Skin epidermis (tissue), 12 donors: ENCODE results near the gene GGCT.
A peak's percentile ranks its signal among the peaks of the same experiment; 100 is the strongest.

Experiments
- H3K27ac ChIP-seq, 21 experiments: fragments of 200-600 bp; sonication (generic) in 11 of 21; one replicate each; pipeline ENCODE4 v1.5.0; 2020; ENCODE audit warnings: mild to moderate bottlenecking in 3 of 21, inconsistent platforms in 2 of 21, moderate library complexity in 2 of 21
- H3K4me3 ChIP-seq, 7 experiments: fragments of 200-600 bp; sonication (generic) in 2 of 7; one replicate each; pipeline ENCODE4 v1.5.0; 2020; ENCODE audit warnings: inconsistent platforms in 2 of 7, mild to moderate bottlenecking in 2 of 7, moderate library complexity in 1 of 7

Gene GGCT

DNA sequence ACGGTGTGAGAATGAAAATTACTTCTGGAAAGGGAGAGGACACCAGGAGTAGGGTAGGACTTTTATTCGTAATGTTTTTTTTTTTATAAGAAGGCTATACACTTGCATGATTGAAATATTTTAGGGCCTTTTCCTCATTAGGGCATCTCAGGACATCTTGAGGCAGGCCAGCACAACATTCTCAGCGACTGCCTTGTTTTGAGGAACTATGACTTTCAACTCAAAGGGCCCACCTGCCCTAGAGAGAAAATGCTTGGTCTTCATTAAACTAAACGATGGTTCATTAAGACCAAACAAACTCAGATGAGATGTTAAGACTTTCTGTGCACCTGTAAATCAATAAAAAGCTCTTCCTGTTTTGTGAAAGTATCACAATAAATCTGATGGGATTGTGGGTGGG is 37.4 kb downstream of the GGCT start:
- peak overlapping the region in 5 of 21 experiments; percentile 12 to 83 (median 59) for H3K27ac ChIP-seq
- no peak overlapping the region for H3K4me3 ChIP-seq

DNA sequence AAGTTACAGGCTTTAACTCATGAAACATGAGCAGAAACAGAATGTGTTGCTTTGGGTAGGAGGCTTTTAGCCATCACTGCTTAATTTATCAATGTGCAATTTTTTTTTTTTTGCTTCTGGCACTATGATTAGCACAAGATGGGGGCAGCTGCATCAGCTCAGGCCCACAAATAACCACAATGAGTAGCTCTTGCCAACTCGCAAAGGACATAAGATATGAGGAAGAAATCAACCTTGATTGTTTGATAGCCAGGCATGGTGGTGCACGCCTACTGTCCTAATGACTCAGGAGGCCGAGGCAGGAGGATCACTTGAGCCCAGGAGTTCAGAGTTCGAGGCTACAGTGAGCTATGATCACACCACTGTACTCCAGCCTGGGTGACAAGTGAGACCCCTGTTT is 38.4 kb downstream of the GGCT start:
- Histone ChIP-seq H3K4me3 (no peak overlapping the region), H3K27ac (peak overlapping the region in 16 of 21 experiments; percentile 12 to 83 (median 38))

DNA sequence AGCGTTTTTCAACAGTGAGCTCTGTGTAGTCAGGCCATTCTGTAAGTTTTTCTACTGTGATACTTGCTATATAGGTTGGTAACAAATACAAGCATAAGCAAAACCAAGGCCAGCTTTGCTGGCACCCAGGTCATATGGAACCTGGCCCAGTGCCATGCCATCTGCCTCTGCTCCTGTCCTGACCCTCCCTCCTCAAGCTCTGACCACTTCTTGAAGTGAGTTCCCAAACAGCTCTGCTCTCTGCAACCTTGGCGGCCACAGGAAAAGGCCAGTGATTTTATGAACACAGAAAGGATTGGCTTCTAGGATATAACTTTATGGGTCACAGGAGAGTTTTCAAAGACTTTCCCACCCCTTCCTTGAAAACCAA is 38.8 kb downstream of the GGCT start:
- peak overlapping the region in 18 of 21 experiments; percentile 12 to 83 (median 38) for H3K27ac ChIP-seq
- no peak overlapping the region for H3K4me3 ChIP-seq

DNA sequence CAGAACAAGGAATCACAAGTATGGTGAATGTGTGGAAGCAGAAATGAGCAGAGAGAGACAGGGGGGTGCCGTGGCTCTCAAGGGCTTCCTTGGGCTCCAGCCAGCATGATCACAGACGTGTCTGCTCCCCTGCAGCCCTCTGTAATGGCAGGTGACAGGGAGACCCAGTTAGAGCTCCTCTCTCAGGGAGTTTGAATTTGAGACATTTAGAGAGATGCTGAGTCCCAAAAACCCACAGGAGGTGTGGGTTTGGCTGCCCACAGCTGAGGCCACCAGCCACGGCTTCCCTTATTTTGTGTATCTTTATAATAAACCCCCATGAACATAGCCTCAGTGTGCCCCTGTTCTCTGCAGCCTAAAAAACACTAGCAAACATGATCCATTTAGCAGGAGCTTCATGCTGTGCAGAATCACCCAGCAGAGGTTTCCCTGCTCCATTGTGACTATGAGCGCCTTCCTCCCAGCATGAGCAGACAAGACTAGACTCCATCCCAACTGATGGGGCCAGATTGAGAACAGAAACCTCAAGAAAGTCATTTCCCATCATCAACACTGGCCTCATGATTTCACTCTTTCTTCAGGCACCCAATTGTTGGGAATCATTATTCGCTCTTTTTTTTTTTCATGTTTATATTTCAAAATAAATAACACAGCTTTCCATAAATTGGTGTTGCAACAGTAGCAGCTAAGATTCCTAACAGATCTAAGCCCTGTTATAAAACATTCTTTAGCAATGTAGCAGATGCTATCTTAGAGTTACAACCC is 39.4 kb downstream of the GGCT start:
- no peak overlapping the region for H3K4me3 ChIP-seq
- H3K27ac ChIP-seq, result peak overlapping the region in 17 of 21 experiments; percentile 12 to 83 (median 48)

DNA sequence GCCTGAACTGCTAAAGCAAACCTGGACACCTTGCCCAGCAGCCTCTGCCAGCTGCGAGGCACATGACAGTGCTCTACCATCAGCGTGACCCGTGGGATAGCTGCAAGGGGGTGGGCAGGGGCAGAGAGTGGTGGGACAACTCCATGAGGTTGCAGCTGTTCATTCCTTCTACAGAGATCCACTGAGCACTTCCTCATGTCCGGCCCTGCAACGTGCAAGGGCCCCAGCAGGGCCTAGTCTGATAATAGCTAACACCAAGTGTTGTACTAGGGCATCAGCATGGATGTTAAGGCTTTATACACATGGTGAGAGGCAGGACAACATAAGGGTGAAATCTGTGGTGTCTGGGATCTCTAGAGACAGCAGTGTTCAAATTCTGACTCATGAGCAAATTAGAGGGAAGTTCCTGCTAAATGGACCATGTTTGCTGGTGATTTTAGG is 40.4 kb downstream of the GGCT start:
- H3K27ac ChIP-seq, result peak overlapping the region in 14 of 21 experiments; percentile 9 to 83 (median 49)
- H3K4me3 ChIP-seq, result no peak overlapping the region

DNA sequence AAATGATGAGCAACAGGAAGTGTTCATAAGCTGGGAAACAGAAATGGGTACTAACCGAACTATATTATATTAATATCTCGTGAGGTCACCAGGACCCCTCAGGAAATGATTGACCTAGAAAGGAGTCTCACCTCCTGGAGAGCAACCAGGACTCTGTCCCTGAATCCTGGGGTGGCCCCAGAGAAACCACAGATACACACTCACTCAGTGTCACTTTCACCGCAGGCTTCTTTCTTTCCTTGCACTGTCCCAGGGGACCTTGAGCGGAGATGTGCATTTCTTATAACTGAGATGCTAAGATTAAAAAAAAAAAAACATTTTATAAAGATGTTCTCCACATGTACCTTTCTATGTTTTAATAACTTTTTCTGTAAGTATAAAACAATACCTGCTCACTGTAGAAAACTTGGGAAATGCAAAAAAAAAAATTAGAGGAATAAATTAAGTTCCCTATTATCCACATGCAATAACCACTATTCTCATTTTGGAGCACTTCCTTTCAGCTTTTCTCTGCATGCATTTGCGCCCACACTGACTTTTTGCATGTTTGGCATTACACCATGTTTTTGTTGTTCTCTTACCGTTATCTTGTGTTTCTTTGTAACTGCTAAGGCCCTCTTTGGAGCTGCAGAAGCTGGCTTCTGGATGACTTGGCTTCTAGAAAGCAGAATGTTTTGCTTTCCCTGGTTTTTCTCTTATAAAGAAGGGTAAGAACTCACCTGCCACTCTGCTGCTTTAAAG is 41.1 kb downstream of the GGCT start:
- Histone ChIP-seq H3K4me3 (no peak overlapping the region), H3K27ac (peak overlapping the region in 11 of 21 experiments; percentile 9 to 83 (median 38))

DNA sequence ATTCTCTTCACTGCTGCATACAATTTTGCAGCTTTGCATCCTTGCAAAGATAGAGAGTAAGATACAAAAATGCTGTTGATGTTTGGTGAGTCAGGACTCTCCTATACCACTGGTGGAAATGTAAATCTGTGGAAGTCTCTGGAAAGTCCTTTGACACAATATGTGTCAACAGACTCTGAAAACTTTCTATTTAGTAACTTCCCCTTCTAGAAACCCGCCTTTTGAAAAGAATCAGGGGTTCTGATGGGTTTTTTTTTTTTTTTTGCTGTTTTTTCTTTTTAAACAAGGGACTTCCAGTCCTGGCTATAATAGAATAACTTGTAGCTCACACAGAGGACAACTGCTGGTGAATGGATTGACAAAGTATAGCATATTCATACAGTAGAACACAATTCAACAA is 42.5 kb downstream of the GGCT start:
- Histone ChIP-seq H3K27ac (no peak overlapping the region), H3K4me3 (no peak overlapping the region)

DNA sequence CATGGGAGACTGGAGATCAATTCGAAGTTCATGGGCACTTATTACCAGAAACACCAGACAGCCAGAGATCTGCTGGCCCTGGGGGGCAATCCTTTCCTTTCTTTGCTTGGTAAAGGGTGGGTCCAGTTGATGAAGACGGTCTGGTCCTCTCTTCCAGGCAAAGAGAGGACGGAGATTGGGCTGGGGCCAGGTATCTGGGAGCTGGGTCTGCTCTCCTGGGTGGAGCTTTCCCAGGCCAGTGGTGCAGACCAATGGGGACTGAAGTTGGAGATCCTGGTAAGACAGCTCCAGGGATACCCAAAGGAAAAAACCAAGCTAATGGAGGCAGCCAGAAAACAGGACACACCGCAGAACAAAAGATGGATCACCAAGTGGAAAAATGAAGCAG is 44.4 kb downstream of the GGCT start:
- H3K4me3 ChIP-seq, result no peak overlapping the region
- H3K27ac ChIP-seq, result peak overlapping the region in 16 of 21 experiments; percentile 20 to 82 (median 54)

DNA sequence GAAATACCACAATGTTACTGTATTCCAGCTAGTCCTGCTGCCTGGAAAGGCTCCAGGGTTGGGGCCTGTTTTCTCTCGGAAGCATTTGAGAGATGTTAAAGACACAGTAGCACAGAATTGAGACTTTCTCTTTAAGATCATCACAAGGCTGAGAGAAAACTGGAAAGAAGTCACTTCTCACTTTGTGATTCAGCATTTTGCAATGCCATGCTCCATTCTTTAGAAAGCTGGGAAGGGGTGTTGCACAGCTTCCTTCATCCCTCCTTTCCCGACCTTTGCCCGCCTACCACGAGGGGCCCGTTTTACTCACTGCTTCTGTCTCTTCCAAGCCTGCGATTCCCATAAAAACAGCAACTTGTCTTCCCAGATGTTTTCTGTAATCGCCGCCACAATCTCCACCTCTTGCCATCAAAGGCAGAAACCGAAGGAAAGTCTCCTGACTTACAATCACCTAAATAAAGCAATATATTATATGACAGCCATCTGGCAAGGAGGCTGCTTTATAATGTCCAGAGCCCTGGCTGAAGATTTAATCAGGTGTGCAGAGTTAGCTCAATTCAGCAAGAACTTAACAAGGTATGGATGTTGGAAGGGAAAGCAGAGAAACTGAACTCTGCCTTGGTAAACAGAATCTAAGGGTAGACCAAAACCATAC is 44.9 kb downstream of the GGCT start:
- peak overlapping the region in 17 of 21 experiments; percentile 1 to 82 (median 54) for H3K27ac ChIP-seq
- no peak overlapping the region for H3K4me3 ChIP-seq

DNA sequence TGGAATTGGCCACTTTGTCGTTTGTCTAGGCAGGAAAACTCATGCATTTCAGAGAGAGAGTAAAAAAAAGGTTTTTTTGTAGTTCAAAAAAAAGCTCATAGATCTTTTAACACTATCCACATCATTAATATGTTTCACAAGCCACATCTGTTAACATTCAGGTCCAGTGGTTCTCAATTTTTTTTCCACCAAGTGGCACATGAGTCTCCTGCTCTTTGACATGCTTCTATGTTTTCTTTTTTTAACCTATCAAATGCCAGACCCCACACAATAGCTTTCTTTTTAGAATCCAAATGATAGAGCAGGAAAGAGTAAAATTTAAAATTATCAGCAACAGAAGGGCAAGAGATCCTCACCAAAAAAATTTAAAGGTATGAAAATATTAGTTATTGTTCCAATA is 46.3 kb downstream of the GGCT start:
- Histone ChIP-seq H3K27ac (peak overlapping the region in 8 of 21 experiments; percentile 9 to 74 (median 49)), H3K4me3 (no peak overlapping the region)

DNA sequence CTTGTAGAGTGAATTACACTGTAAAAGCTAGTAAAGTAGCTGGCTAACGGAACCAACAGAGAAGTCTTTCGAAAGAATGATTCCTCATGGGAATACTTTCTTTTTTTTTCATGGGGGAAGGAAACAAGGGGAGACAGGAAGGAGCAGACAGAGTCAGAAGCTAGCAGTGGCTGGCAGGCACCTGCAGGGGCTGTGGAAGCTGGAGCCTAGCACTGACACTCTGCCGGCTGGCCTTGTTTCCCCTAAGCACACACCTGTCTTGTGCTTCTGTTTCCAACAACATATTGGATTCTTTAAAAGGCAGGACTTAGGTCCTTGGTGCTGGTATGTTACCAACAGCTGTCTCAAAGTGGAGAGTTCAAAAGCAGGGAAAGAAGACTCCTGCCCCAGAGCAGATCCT is 50.7 kb downstream of the GGCT start:
- no peak overlapping the region for H3K27ac ChIP-seq

DNA sequence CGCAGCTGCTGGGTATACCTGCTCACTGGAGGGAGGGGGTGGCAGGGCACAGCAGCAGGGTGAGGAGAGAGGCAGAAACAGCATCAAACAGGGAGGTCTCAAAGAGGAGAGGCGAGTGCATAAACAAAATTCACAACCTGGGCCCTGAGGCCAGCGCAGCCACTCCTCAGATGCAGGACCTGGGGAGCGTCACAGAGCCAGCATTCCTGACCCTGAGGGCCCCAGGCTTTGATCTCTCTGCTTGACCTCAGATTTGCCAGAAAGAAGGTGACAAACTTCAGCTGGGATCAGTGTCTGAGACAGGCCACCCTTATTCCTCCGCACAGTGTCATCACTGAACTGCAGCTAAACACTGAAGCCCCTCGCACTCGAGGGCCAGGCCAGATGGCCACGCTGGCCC is 51.6 kb downstream of the GGCT start:
- no peak overlapping the region for H3K4me3 ChIP-seq
- H3K27ac ChIP-seq, result no peak overlapping the region

More for the DNA sequence above, 50.7 kb downstream of the GGCT start:
- H3K4me3 ChIP-seq, result no peak overlapping the region

DNA sequence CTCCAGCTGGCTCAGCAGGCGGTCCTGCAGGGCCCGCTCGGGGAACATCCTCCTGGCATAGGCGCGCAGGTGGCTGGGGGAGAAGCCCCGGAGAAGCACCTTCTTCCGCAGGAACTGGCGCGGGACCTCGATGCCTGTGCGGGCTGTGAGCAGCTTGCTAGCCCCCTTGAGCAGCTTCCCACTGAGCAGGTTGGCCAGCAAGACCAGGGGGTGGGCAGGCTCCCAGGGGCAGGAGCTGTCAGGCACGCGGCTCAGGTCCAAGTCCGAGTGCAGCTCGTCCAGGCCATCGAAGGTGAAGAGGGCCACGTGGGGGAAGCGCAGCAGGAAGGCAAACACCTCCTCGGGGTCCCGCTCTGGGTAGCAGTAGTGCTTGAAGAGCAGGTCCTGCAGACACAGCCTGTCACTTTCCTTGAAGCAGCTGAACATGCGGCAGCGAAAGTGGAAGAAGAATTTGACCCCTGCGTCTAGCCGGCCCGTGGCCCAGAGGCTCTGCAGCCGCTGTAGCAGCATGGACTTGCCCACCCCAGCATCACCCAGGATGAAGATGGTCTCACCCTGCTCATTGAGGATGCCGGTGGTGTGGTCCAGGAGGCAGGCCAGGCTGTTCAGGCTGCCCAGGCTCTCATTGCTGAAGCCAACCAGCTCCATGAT is 52.2 kb downstream of the GGCT start:
- Histone ChIP-seq H3K27ac (no peak overlapping the region), H3K4me3 (no peak overlapping the region)

DNA sequence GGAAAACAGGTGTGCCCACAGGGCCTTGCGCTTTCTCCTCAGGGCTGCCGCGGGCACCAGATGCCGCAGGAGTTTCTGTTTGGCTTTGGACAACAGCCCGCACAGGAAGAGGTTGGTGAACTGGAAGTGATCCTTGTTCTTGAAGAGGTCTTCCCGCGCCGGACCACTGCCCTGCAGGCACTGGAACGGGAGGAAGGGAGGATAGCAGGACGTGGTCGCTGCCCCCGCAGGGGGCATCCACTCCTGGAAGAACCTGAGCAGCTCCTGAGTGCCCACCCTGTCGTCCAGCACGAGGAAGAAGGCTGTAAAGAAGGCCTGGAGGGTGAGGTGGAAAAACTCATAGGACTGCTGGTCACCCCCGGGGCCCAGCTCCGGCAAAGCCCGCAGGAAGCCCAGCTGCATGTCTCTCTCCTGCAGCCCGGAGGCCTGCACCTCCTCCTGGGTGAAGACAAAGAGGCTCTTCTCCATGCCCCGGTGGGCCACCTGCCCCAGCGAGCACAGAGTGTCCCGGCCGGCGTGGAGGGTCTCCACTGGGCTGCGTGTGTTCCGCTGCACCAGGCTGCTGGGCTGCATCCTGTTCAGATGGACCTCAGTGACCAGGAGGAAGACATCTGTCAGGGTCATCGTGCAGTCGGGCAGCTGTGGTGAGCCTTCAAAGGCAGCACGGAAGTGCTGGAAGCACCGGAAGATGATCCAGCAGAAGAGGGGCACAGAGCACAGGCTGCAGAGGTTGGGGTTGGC is 52.9 kb downstream of the GGCT start:
- H3K4me3 ChIP-seq, result no peak overlapping the region
- no peak overlapping the region for H3K27ac ChIP-seq

DNA sequence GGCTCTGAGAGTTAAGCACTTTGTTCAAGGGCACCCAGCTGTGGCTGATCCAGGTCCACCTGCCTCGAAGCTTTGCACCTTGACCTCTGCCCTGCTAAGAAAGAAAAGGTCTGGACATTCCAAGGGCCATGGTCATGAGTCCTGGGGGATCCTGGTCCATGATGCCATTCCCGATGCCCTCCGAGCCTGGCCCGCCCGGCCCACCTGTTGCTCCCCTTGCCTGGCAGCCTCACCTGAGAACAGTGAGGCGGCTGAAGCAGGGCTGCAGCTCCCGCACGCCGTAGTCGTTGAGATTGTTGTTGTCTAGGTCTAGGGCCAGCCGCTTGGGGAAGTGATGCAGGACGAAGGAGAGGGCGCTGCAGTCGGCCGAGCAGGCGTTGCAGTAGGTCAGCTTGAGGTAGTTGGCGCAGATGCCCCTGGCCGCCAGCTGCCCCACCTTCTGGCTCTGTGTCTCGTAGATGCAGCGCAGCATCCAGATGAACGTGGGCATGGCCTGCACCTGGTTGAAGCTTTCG is 53.6 kb downstream of the GGCT start:
- no peak overlapping the region for H3K27ac ChIP-seq
- H3K4me3 ChIP-seq, result no peak overlapping the region

DNA sequence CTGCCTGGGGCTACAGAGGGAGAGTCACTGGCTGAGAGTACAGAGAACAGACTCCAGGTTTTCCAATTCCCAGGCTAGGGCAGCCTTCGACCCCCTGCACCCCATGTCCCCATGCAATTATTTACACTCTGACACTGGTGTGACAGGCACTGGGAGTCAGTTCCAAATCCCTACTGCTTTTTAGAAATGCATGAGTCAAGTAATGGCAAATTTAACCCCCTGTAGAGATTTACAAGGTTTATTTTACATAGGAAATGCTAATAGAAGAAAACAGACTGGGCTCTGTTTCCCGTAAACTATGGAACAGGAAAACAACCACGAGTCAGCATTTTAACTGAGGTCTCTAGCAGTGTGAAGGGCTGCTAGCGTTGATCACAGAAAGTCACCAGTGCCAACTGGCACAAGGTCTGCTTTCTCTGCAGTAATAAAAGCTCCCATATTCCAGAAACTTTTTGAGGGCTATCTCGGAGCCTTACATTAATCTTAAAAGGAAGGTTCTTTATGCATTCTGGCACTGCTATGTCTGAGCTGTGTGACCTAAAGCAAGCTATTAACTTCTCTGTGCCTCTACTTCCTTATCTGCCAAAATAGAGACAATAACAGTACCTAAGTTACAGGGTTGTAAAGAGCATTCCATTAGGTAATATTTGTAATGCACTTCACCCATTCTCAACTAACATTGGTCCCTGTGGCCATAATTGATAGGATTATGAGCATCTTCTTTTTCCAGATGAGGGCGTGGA is 54.2 kb downstream of the GGCT start:
- H3K27ac ChIP-seq, result no peak overlapping the region
- no peak overlapping the region for H3K4me3 ChIP-seq

DNA sequence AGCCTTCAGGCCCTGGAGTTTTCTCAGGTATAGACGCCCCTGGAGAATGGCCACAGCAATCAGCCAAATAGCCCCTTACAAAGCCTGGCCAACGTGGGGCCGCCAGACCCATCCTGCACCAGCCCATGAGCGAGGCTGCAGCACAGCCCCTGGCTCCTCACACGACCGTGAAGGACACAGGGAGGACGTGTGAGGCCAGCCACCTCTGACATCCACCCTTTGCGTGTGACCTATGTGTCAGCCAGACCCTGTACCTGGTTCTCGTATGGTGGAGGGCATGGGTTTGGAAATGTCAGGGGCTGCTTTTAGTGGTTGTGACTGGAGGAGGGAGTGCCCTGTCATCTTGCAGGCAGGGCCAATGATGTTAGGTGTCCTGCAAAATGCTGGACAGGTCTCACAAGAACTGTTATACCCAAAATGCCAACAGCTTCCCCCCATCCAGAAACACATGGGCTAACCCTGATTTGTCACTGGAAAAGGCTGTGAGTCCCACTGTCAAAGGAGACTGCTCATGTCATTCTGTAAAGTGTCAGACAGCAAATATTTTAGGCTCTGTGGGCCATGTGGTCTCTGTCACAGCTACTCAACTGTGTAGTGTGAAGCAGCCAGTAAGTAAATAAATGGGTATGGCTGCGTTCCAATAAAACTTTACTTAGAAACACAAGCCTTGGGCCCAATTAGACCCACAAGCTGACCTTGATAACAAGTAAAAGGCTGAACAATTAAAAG is 56.0 kb downstream of the GGCT start:
- H3K4me3 ChIP-seq, result no peak overlapping the region
- H3K27ac ChIP-seq, result peak overlapping the region in 1 of 21 experiments; percentile 4

DNA sequence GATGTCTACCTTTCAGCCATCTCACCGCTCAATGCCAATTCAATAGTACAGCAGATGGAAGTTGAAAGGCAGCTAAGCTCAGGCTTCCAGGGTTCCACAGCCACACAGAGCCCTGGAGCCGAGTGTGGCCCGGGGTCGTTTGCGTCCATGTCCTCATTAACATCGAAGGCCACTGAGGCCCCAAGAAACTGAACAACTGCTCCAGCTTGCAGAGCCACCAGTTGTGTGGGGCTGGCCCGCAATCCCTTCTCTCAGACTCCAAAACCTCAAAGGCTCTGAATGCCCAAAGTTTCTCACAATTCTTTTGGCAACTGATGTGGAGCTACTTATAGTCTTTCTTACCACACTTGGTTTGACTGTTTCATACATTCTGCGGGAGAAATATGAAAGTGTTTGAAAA is 57.2 kb downstream of the GGCT start:
- no peak overlapping the region for H3K27ac ChIP-seq
- no peak overlapping the region for H3K4me3 ChIP-seq
